Muscle of leg (tissue), 11 donors: Measurements from ENCODE around the gene RNF181. TPM values are rescaled to one million over a fixed set of nuclear protein-coding genes. Genes with fewer than 3 reads are reported as not detected.

Experiments used
- DNase-seq: peaks from one replicate; pipeline ENCODE4 v3.0.0; 2013
- H3K27ac ChIP-seq: one replicate; pipeline ENCODE4 v1.5.1; 2013; ENCODE audit warnings: mild to moderate bottlenecking, low read length, control low read depth
- H3K27me3 ChIP-seq: one replicate; pipeline ENCODE4 v1.6.1; 2013; ENCODE audit warnings: low read length; ENCODE audit not compliant: control insufficient read depth, insufficient read depth
- H3K36me3 ChIP-seq: one replicate; pipeline ENCODE4 v1.6.1; 2013; ENCODE audit warnings: low read length; ENCODE audit not compliant: control insufficient read depth, insufficient read depth
- H3K4me1 ChIP-seq: one replicate; pipeline ENCODE4 v1.6.1; 2013; ENCODE audit warnings: low read length; ENCODE audit not compliant: control insufficient read depth, insufficient read depth
- H3K4me3 ChIP-seq: one replicate; pipeline ENCODE4 v1.5.1; 2013; ENCODE audit warnings: low read length, control low read depth
- H3K9me3 ChIP-seq: replicated peaks from 2 replicates; pipeline ENCODE4 v1.6.1; 2013; ENCODE audit warnings: low read depth, low read length; ENCODE audit not compliant: control insufficient read depth
- WGBS: methylation state at CpG from one replicate; pipeline ENCODE4 v1.1.5; 2013; ENCODE audit warnings: missing lambda C conversion rate; ENCODE audit not compliant: insufficient coverage; 5-methylcytosine and 5-hydroxymethylcytosine counted together
- polyA plus RNA-seq, 8 donors: library from polyadenylated mRNA; unstranded; fragments of 120-200 nt; gene quantifications; one replicate each; pipeline versions ENCODE4 v1.2.1 to v1.2.3, GENCODE V29; 2013; ENCODE audit warnings: inconsistent platforms in 1 of 8, low replicate concordance in 1 of 8; ENCODE audit not compliant: insufficient read length in 8 of 8, insufficient read depth in 1 of 8
- total RNA-seq: library from RNA; stranded (reverse); fragments of 120-200 nt; gene quantifications from one replicate; pipeline ENCODE4 v1.2.4, GENCODE V29; 2013

The RNF181 gene
- total and polyA plus RNA-seq, 9 donors, result 53.9 to 109 (median 60.3) TPM

DNA sequence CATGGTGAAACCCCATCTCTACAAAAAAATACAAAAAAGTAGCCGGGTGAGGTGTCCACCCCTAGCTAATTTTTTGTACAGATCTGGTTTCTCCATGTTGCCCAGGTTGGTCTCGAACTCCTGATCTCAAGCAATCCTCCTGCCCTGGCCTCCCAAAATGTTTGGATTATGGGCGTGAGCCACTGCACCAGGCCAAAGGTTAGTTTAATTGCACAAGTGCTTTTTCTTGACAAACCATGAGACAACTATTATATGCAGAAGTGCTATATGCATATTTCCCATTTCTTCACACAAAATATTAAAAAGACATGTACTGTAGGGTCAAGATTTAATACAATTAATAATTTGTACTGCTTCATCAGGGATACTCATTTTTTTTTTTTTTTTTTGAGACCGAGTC, 29.3 kb upstream of the RNF181 start:
- Histone ChIP-seq H3K36me3 (no peaks in the 10 kb centered on the region), H3K27ac (no peak overlapping the region), H3K9me3 (no peaks in the 10 kb centered on the region), H3K4me1 (peaks cover 4% of the 10 kb centered on the region), H3K27me3 (no peaks in the 10 kb centered on the region), H3K4me3 (no peak overlapping the region)
- DNase-seq, result no peak
- 95% methylated on average over 2 of the region's 4 CpGs for WGBS

DNA sequence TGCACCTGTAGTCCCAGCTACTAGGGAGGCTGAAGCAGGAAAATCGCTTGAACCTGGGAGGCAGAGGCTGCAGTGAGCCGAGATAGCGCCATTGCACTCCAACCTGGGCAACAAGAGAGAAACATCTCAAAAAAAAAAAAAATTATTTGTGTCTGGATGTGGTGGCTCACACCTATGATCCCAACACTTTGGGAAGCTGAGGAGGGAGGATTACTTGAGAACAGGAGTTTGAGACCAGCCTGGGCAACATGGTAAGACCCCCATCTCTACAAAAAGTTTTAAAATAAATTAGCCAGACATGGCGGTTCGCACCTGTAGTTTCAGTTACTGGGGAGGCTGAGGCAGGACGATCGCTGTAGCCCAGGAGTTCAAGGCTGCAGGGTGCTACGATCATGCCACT, 19.8 kb upstream of the RNF181 start:
- Histone ChIP-seq H3K36me3 (no peaks in the 10 kb centered on the region), H3K4me1 (peaks cover 40% of the 10 kb centered on the region), H3K27me3 (peaks cover 2% of the 10 kb centered on the region), H3K4me3 (no peak overlapping the region), H3K27ac (no peak overlapping the region), H3K9me3 (no peaks in the 10 kb centered on the region)
- no CpG with 5 or more reads among the region's 8 CpGs for WGBS
- DNase-seq, result no peak

DNA sequence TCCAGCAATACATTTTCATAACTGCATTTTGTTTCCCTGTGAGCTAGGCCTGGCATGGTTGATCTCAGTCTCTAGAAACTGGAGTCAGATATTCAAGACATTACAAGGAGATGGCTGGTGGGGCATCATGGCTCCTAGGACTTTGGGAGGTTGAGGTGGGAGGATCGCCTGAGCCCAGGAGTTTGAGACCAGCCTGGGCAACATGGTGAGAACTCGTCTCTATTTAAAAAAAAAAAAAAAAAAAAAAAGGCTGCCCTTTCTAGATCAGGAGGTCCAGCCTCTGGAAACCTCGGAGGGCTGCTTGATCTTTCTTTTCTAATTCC, 18.5 kb upstream of the RNF181 start:
- no CpG with 5 or more reads among the region's 3 CpGs for WGBS
- DNase-seq, result no peak
- no peaks in the 10 kb centered on the region for H3K9me3 ChIP-seq
- H3K27me3 ChIP-seq, result peaks cover 2% of the 10 kb centered on the region
- peak overlapping the region; percentile 88 for H3K27ac ChIP-seq
- peaks cover 40% of the 10 kb centered on the region for H3K4me1 ChIP-seq
- H3K4me3 ChIP-seq, result no peak overlapping the region
- no peaks in the 10 kb centered on the region for H3K36me3 ChIP-seq

DNA sequence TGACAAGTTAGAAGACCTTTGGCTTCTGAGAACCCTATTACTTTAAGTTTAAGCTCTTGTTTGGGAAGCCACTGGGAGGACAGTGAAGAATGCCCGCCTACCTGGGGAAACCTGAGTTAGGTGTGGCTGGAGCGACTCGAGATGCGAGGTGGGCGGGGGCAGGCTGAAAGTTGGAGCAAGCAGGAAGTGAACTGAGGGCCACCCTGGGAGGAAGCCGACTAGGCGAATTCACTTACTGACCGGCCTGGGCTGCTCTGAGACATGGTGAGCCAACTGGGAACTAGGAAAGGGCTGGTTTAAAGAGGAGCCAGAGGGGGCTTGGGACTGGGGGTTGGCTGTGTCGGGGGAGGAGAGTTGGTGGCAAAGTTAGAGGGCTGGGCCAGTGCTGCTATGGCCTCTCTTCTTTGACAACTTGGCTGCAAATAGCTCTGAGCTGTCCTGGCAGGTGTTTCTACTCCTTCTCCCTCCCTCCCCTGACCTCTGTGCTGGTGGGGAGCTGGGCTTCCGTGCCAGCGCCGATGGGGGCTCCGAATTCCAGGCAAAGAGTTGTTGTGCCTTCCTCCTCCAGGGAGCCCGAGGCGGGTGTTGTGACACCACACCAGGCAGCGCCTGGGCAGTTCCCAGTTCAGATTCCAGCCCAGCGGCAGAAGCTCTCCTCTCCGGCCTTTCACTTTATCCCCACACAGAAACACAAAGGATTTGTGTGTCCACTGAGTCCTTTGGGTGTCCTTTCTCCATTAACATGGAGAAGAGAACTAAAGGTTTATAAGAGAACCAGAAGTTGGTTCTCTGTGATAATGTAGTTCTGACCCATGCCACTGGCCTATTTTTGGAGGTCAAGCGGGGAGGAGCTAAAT, 17.9 kb upstream of the RNF181 start, which contains the start of gene VAMP8:
Gene VAMP8 (plus strand): TSS at position 201 of the 857 bp plus-strand sequence. CDS start 61 bp downstream, at position 262.
- Histone ChIP-seq H3K4me3 (peak within 1 kb of the TSS; percentile 25), H3K36me3 (no peaks in the 10 kb centered on the region), H3K4me1 (peaks cover 40% of the 10 kb centered on the region), H3K27ac (peak within 1 kb of the TSS; percentile 88), H3K9me3 (no peaks in the 10 kb centered on the region), H3K27me3 (peaks cover 2% of the 10 kb centered on the region)
- DNase-seq, result peak; percentile 51
- 35% methylated on average over 9 of the region's 19 CpGs for WGBS

DNA sequence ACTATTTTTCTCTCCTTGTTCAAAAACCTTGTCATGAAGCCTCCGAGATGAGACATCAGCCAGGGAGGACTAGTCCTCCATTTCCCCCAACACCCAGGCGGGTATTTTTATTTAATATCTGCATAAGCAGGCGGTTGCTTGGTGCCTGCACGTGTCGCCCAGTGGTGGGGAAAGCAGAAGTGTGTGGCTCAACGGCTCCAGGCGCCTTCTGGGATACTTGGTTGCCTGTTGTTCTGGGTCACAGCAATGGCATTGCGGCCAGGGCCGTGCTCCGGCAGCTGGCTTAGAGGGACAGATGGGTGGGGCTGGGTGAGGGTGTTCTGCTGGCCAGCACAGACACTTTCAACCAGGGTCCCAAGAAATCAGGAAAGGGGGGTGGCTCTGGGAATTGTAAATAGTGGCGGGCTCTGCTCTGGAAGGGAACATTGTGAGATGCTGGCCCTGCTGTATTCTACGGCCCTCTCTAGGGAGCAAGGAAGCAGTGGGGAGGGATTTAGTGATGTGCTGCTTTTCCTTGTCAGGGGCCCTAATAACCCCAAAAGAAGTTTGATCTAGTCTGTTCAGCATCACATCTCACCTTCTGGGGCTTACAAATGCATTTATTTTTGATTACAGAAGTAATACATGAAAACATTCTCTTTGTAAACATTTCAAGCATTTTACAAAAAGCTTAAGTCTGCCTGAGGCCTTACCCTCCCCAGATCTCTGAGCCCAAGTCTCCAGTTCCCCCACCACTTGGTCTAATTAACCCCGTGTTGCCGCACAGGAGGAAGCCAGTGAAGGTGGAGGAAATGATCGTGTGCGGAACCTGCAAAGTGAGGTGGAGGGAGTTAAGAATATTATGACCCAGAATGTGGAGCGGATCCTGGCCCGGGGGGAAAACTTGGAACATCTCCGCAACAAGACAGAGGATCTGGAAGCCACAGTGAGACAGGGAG, 17.0 kb upstream of the RNF181 start:
- H3K4me3 ChIP-seq, result no peak overlapping the region
- H3K27ac ChIP-seq, result peak overlapping the region; percentile 88
- H3K4me1 ChIP-seq, result peaks cover 40% of the 10 kb centered on the region
- peak; percentile 59 for DNase-seq
- 37% methylated on average over 10 of the region's 19 CpGs for WGBS
- no peaks in the 10 kb centered on the region for H3K9me3 ChIP-seq
- peaks cover 2% of the 10 kb centered on the region for H3K27me3 ChIP-seq
- H3K36me3 ChIP-seq, result no peaks in the 10 kb centered on the region

DNA sequence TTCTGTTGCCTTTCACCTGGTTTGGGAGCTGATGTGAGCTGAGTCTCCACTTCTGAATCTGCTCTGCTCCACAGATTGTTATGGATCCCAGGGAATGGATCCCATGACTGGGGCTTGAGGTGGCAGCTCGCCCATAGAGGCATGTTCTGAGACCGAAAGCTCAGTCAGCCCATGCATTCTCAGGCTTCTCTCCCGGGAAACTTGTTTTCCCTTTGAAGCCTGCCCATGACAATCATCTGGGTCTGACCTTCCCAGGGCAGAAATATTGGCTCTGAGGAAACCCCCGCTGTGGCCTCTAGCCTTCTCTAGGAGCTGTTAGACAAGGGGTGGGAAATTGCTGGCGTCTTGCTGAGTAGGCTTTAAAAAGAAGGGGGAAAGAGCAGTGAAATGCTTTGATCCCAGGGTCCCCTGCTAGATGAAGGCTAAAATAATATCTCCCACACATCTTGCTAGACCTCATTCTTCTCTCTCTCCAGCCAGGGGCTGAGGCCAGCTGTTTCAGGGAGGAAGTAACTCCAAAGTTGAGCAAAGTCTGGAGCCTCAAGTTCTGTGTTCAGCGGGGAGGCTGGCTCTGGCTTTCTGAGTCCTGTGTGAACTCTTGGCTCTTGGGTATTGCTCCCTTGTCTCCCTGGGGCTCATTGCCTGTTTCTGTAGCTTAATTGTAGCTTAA, 16.1 kb upstream of the RNF181 start:
- peak; percentile 65 for DNase-seq
- peak overlapping the region; percentile 88 for H3K27ac ChIP-seq
- peaks cover 42% of the 10 kb centered on the region for H3K4me1 ChIP-seq
- H3K27me3 ChIP-seq, result peaks cover 2% of the 10 kb centered on the region
- no peaks in the 10 kb centered on the region for H3K9me3 ChIP-seq
- 33% methylated on average over 4 of the region's 6 CpGs for WGBS
- no peak overlapping the region for H3K4me3 ChIP-seq
- H3K36me3 ChIP-seq, result no peaks in the 10 kb centered on the region

DNA sequence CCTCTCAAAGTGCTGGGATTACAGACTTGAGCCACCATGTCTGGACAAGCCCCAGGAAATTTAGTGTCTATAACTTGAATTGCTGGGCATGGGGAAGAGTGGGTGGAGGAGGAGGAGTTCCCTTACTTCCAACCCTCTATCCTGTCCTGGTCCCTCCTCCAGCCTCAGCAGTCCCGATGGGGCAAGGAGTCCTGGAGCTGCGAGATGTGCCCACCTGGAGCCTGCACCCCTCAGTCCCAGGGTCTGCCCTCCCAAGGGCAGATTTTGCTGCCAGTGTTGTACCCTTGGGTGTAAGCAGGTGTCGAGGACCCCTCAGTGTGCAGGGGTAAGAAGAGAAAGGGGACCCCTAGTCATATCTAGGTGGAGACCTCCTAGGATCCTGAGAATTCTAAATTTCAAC, 15.3 kb upstream of the RNF181 start:
- no peak for DNase-seq
- Histone ChIP-seq H3K4me3 (no peak overlapping the region), H3K36me3 (no peaks in the 10 kb centered on the region), H3K4me1 (peaks cover 50% of the 10 kb centered on the region), H3K27ac (no peak overlapping the region), H3K27me3 (peaks cover 2% of the 10 kb centered on the region), H3K9me3 (no peaks in the 10 kb centered on the region)
- 100% methylated on average over 1 of the region's 3 CpGs for WGBS

DNA sequence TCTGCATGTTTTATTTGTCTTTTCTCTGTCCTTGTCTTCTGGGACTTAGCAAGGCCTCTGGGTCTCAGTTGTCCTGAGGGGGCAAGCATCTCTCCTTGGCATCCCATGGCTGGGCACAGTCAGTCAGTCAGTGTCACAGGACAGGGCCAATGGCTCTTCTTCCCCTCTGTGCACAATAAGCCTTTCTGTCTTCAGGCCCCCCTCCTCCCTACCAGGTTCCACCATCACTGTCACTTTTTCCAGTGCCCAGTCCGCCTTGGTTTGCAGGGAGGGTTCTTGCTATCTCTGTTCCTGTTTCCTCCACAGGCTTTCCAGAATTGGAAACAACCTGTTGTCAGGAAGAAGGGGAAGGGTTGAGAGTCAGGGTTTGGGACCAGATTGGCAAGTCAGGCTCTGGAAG, 13.1 kb upstream of the RNF181 start:
- WGBS, result no CpG with 5 or more reads among the region's 1 CpG
- Histone ChIP-seq H3K4me1 (peaks cover 51% of the 10 kb centered on the region), H3K9me3 (no peaks in the 10 kb centered on the region), H3K4me3 (no peak overlapping the region), H3K36me3 (no peaks in the 10 kb centered on the region), H3K27ac (no peak overlapping the region), H3K27me3 (peaks cover 1% of the 10 kb centered on the region)
- no peak for DNase-seq

DNA sequence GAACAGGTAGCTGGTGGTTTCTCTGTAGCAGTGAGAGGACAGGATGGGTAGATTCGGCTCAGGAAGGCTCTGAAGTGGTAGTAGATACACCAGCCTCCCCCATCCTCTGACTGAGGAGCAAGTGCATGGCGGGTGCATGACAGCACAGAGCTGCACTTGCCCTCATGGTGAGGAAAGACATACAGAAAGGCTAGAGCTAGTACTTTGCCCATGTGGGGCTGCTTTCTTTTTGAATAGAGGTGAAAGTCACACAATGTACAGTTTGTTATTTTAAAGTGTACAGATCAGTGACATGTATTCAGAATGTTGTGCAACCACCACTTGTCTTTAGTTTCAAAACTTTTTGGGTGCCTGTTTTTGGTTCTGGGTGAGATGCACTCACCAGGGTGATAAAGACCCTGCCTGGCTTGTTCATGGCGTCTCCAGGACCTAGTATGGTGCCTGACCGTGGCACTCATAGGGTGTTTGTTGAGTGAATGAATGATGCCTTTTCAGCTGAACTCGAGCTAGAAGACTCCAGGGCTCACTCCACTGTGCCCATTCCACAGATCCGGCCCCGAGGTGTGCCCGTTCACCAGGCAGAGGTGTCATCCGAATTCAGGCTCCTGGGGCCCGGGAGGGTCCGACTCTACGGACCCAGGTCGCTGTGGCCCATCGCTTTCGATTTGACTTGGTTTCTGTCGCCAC, 11.7 kb upstream of the RNF181 start:
- Histone ChIP-seq H3K27me3 (no peaks in the 10 kb centered on the region), H3K27ac (peak overlapping the region; percentile 60), H3K4me1 (peaks cover 47% of the 10 kb centered on the region), H3K4me3 (peak overlapping the region; percentile 51), H3K9me3 (no peaks in the 10 kb centered on the region), H3K36me3 (no peaks in the 10 kb centered on the region)
- 13% methylated on average over 12 of the region's 16 CpGs for WGBS
- DNase-seq, result no peak
